B cell (primary cell): Measurements from ENCODE around the gene TFAP2A. TPM values are rescaled to one million over a fixed set of nuclear protein-coding genes. Genes with fewer than 3 reads are reported as not detected.

ENCODE experiments used
- ATAC-seq: fragments of 200-7000 bp; cut with Tn5 transposase; one replicate; pipeline ENCODE4 v1.10.0; 2021; ENCODE audit warnings: low read depth, mild to moderate bottlenecking, moderate number of reproducible peaks, moderate library complexity
- CTCF ChIA-PET: fragments of 350-600 bp; sonication (Branson Sonifier 250); formaldehyde crosslinking; loops from one replicate; lab custom pipeline; 2021; ENCODE audit warnings: antibody characterized with exemption, inconsistent platforms; lab: Charles Lee
- POLR2A ChIA-PET: fragments of 350-600 bp; sonication (Branson Sonifier 250); formaldehyde crosslinking; loops from one replicate; lab custom pipeline; 2021; ENCODE audit warnings: antibody characterized with exemption; lab: Charles Lee
- DNase-seq: peaks from one replicate; pipeline ENCODE4 v3.0.0; 2013
- H2AFZ ChIP-seq: 2 replicates; pipeline ENCODE4 v1.6.1; 2012; ENCODE audit warnings: mild to moderate bottlenecking, low read depth, low read length; ENCODE audit not compliant: insufficient read depth, poor library complexity, severe bottlenecking
- H3K27ac ChIP-seq, 2 donors: 1 replicate in 1 of 2; 2 replicates in 1 of 2; pipeline ENCODE4 v1.5.1; 2012 to 2013; ENCODE audit warnings: low read length in 2 of 2, mild to moderate bottlenecking in 2 of 2, moderate library complexity in 1 of 2
- H3K27me3 ChIP-seq, 4 experiments: fragments of 200-600 bp in 1 of 4; sonication (generic) in 1 of 4; replicated peaks in 1 of 4; 1 replicate in 2 of 4; 2 replicates in 2 of 4; pipeline versions ENCODE4 v1.6.1 to v1.7.0; 2013 to 2016; ENCODE audit warnings: low read length in 3 of 4, mild to moderate bottlenecking in 2 of 4, mixed read lengths in 1 of 4, moderate library complexity in 1 of 4; ENCODE audit not compliant: insufficient read depth in 4 of 4, control insufficient read depth in 3 of 4; ENCODE audit errors: control extremely low read depth in 1 of 4
- H3K36me3 ChIP-seq, 2 experiments: replicated peaks in 1 of 2; 1 replicate in 1 of 2; 2 replicates in 1 of 2; pipeline versions ENCODE4 v1.6.1 to v1.7.1; 2013; ENCODE audit warnings: low read length in 1 of 2; ENCODE audit not compliant: insufficient read depth in 2 of 2, control insufficient read depth in 1 of 2; ENCODE audit errors: control extremely low read depth in 1 of 2, extremely low read depth in 1 of 2
- H3K4me1 ChIP-seq, 2 donors: fragments of 200-600 bp in 1 of 2; sonication (generic) in 1 of 2; 1 replicate in 1 of 2; 2 replicates in 1 of 2; pipeline versions ENCODE4 v1.5.1 to v1.6.1; 2013 to 2017; ENCODE audit warnings: low read length in 2 of 2; ENCODE audit not compliant: control insufficient read depth in 2 of 2, insufficient read depth in 2 of 2
- H3K4me2 ChIP-seq: replicated peaks from 2 replicates; pipeline ENCODE3; 2012; ENCODE audit warnings: mild to moderate bottlenecking, low read depth, low read length; ENCODE audit not compliant: poor library complexity, severe bottlenecking
- H3K4me3 ChIP-seq, 5 experiments: fragments of 200-600 bp in 1 of 5; sonication (generic) in 1 of 5; 1 replicate in 3 of 5; 2 replicates in 2 of 5; pipeline versions ENCODE4 v1.5.1 to v1.7.0; 2011 to 2016; ENCODE audit warnings: low read length in 4 of 5, mild to moderate bottlenecking in 4 of 5, low read depth in 2 of 5, control low read depth in 1 of 5, moderate library complexity in 1 of 5; ENCODE audit not compliant: insufficient read depth in 1 of 5; ENCODE audit errors: control extremely low read depth in 1 of 5, extremely low read depth in 1 of 5
- H3K79me2 ChIP-seq: fragments of 200-600 bp; sonication (generic); one replicate; pipeline ENCODE4 v1.6.0; 2016; ENCODE audit warnings: low read length; ENCODE audit not compliant: control insufficient read depth, insufficient read depth
- H3K9ac ChIP-seq: fragments of 200-600 bp; sonication (generic); 2 replicates; pipeline ENCODE4 v1.6.1; 2017; ENCODE audit warnings: mild to moderate bottlenecking, low read length, moderate library complexity
- H3K9me3 ChIP-seq, 3 donors: one replicate each; pipeline versions ENCODE4 v1.6.1 to v1.7.1; 2013; ENCODE audit warnings: low read length in 2 of 3; ENCODE audit not compliant: control insufficient read depth in 2 of 3, insufficient read depth in 1 of 3; ENCODE audit errors: control extremely low read depth in 1 of 3
- H4K20me1 ChIP-seq: 2 replicates; pipeline ENCODE4 v1.6.0; 2012; ENCODE audit warnings: mild to moderate bottlenecking, low read length; ENCODE audit not compliant: insufficient read depth, control insufficient read depth, poor library complexity, severe bottlenecking
- H3K27ac Mint-ChIP-seq: one replicate; pipeline ENCODE4 v1.8.0; 2021; ENCODE audit warnings: mixed read lengths
- H3K27me3 Mint-ChIP-seq: one replicate; pipeline ENCODE4 v1.8.0; 2021; ENCODE audit warnings: mixed read lengths
- H3K4me1 Mint-ChIP-seq: one replicate; pipeline ENCODE4 v1.8.0; 2021; ENCODE audit warnings: mixed read lengths
- H3K4me3 Mint-ChIP-seq: one replicate; pipeline ENCODE4 v1.8.0; 2021; ENCODE audit warnings: mixed read lengths
- H3K9me3 Mint-ChIP-seq: one replicate; pipeline ENCODE4 v1.8.0; 2022; ENCODE audit warnings: mixed read lengths; ENCODE audit not compliant: insufficient read depth
- EZH2 ChIP-seq: IDR thresholded peaks from 2 replicates; pipeline ENCODE4 v1.6.1; 2012; ENCODE audit warnings: borderline replicate concordance, low read depth, mild to moderate bottlenecking, moderate library complexity, low read length; ENCODE audit not compliant: insufficient read depth, poor library complexity, severe bottlenecking
- WGBS: methylation state at CpG from one replicate; pipeline ENCODE4 v1.1.5; 2013; ENCODE audit warnings: missing lambda C conversion rate; ENCODE audit not compliant: insufficient coverage; 5-methylcytosine and 5-hydroxymethylcytosine counted together
- intact Hi-C: fragments of 100-400 bp; cut with micrococcal nuclease; formaldehyde crosslinking; loops from one replicate; pipeline ENCODE4 v1.10.0; 2022
- polyA plus RNA-seq: library from polyadenylated mRNA; depleted of rRNA; stranded (reverse); fragments of >200 nt; gene quantifications from 2 replicates; pipeline ENCODE4 v1.2.3, GENCODE V29; 2012
- total RNA-seq, 2 donors: library from RNA; stranded (reverse); fragments of 120-200 nt in 1 of 2; gene quantifications; 1 replicate in 1 of 2; 2 replicates in 1 of 2; pipeline versions ENCODE4 v1.2.3 to v1.2.4, GENCODE V29; 2013 to 2022
- TF ChIP-seq, protein P1 (sequence below): fragments of 200-600 bp; IDR thresholded peaks from one replicate; pipeline ENCODE4 v1.8.0; 2022; ENCODE audit warnings: antibody characterized with exemption, mild to moderate bottlenecking

TFAP2A gene
- total and polyA plus RNA-seq, 2 donors (not counting 1 experiment from before 2014, with no cell fraction given), result not detected

DNA sequence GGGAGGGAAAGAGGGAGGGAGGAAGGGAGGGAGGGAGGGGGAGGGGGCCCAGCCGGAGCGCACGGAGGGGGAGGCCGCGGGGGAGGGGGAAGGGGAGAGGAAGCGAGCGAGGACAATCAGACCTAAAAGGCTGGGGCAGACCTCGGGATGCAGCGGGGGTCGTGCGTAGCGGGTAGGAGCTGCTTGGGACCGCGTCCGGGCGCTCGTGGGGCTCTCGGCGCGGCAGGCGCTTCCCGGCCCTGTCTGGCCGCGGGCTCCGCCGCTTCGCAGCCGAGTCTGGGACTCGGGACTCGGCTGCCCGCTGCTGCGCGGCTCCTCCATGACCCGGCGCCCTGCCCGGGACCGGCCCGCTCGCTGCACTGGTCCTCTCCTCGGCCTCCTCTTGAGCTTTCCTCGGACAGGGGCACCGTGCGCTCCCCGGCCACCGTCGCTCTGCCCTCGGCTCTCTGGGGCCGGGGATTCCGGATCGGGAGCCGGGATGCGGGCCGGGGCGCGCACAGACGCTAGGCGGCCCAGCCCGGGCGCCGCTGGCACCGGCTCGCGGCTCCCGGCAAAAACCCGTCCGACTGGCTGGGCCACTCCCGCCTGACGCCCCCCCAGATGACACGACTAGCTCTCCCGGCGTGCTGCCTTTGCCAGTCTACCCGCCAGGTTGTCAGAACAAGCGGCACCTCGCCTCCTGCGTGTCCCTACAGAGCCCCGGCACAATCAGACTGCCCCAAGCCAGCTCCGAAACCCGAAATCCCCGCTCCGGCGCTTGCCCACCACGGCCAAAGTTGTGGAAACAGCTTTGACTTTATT, 2.2 kb downstream of the TFAP2A start:
- Histone ChIP-seq H4K20me1 (no peaks in the 10 kb centered on the region), H3K4me3 (peak overlapping the region in 4 of 5 experiments; percentile 44 to 86 (median 72)), H3K9me3 (peaks cover 2 to 73% (median 48%) of the 10 kb centered on the region in 3 donors), H3K27ac (no peak overlapping the region), H3K9ac (peak overlapping the region; percentile 80), H3K27me3 (peaks cover 2 to 88% (median 72%) of the 10 kb centered on the region in 4 experiments), H3K79me2 (no peaks in the 10 kb centered on the region), H3K4me2 (peak overlapping the region; percentile 95), H3K36me3 (no peaks in the 10 kb centered on the region), H3K4me1 (peaks cover 37 to 49% of the 10 kb centered on the region in 2 donors), H2AFZ (peak overlapping the region; percentile 86)
- H3K27ac Mint-ChIP-seq, result no peak overlapping the region
- intact Hi-C loops, result no loop called here
- H3K4me3 Mint-ChIP-seq, result peak overlapping the region; percentile 96
- peaks cover 29% of the 10 kb centered on the region for H3K4me1 Mint-ChIP-seq
- ChIA-PET CTCF (no interaction called here), POLR2A (interaction anchor here (0.7 kb wide), 1 partner anchor 15 kb away, joined by 3 read pairs; no protein-coding TSS in a partner anchor)
- ATAC-seq (peak; percentile 34), DNase-seq (peak; percentile 52)
- 4% methylated on average over 79 of the region's 82 CpGs for WGBS
- peaks cover 80% of the 10 kb centered on the region for H3K27me3 Mint-ChIP-seq
- H3K9me3 Mint-ChIP-seq, result peaks cover 6% of the 10 kb centered on the region
- TF ChIP-seq, protein P1, sequence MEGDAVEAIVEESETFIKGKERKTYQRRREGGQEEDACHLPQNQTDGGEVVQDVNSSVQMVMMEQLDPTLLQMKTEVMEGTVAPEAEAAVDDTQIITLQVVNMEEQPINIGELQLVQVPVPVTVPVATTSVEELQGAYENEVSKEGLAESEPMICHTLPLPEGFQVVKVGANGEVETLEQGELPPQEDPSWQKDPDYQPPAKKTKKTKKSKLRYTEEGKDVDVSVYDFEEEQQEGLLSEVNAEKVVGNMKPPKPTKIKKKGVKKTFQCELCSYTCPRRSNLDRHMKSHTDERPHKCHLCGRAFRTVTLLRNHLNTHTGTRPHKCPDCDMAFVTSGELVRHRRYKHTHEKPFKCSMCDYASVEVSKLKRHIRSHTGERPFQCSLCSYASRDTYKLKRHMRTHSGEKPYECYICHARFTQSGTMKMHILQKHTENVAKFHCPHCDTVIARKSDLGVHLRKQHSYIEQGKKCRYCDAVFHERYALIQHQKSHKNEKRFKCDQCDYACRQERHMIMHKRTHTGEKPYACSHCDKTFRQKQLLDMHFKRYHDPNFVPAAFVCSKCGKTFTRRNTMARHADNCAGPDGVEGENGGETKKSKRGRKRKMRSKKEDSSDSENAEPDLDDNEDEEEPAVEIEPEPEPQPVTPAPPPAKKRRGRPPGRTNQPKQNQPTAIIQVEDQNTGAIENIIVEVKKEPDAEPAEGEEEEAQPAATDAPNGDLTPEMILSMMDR, result no peak
- no peak for TF ChIP-seq EZH2

DNA sequence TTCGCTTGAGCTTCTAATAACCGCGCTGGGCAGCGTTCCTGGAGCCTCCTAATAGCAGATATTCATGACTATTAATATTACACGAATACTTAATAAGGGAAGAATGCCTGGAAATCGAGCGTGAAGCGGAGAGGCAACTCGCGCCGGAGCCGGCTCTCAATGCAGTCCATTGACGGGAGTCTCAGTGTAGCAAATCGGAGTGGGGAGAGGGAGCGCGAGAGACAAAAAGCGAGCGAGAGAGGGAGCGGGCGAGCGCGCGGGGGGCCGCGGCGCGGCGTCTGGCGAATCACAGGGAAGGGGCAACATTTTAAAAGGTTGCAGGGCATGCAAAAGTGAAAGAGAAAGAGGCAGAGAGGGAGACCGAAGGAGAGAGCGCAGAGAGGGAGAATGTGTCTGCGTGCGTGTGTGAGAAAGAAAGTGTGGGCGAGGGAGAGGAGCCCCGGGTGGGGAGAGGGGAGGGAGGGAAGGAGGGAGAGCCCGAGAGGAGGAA, 2.9 kb downstream of the TFAP2A start:
- Histone ChIP-seq H3K9ac (peak overlapping the region; percentile 80), H3K9me3 (peaks cover 5 to 67% (median 42%) of the 10 kb centered on the region in 3 donors), H2AFZ (peak overlapping the region; percentile 86), H4K20me1 (no peaks in the 10 kb centered on the region), H3K79me2 (no peaks in the 10 kb centered on the region), H3K36me3 (no peaks in the 10 kb centered on the region), H3K27me3 (peaks cover 2 to 84% (median 71%) of the 10 kb centered on the region in 4 experiments), H3K27ac (no peak overlapping the region), H3K4me3 (peak overlapping the region; percentile 44 to 86 (median 70)), H3K4me2 (peak overlapping the region; percentile 95), H3K4me1 (peaks cover 33 to 43% of the 10 kb centered on the region in 2 donors)
- Mint-ChIP-seq H3K9me3 (peaks cover 13% of the 10 kb centered on the region), H3K4me1 (peaks cover 27% of the 10 kb centered on the region), H3K27me3 (peaks cover 80% of the 10 kb centered on the region), H3K4me3 (peak overlapping the region; percentile 96), H3K27ac (peak overlapping the region; percentile 54)
- 2% methylated on average over 29 of the region's 36 CpGs for WGBS
- intact Hi-C loops, result loop anchor here (2.0 kb wide), 1 partner anchor 17 kb away; no protein-coding TSS in a partner anchor
- ChIA-PET POLR2A (no interaction called here), CTCF (no interaction called here)
- peak; percentile 62 for ATAC-seq
- peak; percentile 89 for TF ChIP-seq EZH2
- TF ChIP-seq, protein P1, result no peak
- DNase-seq, result peak; percentile 69
